Jurkat, Clone E6-1 (cell line): ENCODE results near the gene TRMT13.
"Not testable (repeated sequence)": the region's sequence is repeated elsewhere in the genome, so short reads cannot be mapped to it uniquely, and the experiment has no call there.

Source experiments
- DNase-seq: peaks from one replicate; pipeline ENCODE4 v3.0.0-alpha.2; 2011; ENCODE audit warnings: low read depth, low spot score
- H3K4me3 ChIP-seq: 2 replicates; pipeline ENCODE4 v1.5.1; 2011; ENCODE audit warnings: mild to moderate bottlenecking, low read length, control low read depth, moderate library complexity

TRMT13 gene

DNA sequence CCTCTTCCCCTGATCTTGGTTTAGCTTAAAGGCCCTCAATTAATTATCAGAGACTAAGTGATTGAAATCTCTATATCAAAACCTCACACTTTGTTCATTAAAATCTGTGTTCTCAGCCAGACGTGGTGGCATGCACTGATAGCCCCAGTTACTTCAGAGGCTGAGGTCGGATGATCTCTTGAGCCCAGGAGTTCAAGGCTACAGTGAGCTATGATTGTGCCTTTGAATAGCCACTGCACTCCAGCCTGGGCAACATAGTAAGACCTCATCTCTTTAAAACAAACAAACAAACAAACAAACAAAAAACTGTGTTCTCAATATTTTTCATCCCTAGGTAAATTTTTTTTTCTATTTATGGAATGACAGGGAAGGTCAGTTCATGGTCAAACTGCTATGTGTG lies 18.7 kb downstream of the TRMT13 start:
- no peak overlapping the region for H3K4me3 ChIP-seq
- DNase-seq: no peak

DNA sequence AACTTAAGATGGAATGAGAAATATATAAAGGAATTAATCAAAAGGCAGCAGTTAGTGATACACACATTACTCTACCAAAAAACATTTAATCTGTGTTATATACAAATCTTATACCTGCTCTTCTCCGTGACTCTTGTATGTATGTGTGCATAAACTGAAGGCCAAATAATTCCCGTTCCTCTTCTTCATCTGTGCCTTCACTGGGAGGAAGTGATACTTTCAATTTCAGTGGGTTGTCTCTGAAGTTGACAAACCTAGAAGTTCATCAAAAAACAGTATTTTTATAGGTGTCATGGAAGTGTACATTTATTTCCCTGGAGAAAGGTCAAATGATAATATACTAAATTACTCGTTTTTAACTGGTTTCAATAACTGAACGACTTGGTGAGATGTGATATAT lies 19.3 kb downstream of the TRMT13 start:
- no peak for DNase-seq
- H3K4me3 ChIP-seq: no peak overlapping the region

DNA sequence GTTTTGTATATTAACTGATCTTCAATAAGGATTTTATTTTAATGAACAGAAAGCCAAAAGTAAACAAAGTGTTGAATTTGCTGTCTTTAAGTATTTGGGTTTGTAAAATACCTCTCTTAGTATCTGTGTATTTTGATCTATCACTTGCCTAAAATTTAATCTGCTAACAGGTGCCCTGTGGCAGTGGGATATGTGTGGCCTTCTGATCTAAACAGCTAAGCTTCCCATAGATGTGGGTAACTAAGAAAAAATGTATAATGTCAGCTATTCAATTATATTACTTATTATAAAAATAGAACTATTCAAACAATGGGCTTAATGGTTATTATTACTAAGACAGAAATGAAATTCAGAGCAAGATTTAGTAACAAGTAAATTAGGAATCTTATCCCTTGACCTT lies 29.9 kb downstream of the TRMT13 start:
- H3K4me3 ChIP-seq: no peak overlapping the region
- DNase-seq: no peak

DNA sequence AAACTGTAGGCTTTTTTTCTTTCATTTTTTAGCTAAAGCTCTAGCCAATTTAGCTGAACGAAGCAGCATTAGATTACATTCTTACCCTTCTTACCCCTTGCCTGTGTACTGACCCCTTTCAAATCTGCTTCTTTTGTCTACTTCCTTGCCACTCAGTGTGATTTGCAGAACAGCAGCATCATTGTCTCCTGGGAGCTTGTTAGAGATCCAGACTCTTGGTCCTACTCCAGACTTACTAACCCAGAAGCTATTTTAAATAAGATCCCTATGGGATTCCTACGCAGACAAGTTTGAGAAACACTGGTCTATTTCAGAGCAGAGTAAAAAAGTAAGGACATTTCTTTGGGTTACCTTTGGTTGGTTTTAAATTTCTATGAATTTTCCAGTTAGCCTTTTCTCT lies 31.3 kb downstream of the TRMT13 start:
- no peak overlapping the region for H3K4me3 ChIP-seq
- DNase-seq: no peak

DNA sequence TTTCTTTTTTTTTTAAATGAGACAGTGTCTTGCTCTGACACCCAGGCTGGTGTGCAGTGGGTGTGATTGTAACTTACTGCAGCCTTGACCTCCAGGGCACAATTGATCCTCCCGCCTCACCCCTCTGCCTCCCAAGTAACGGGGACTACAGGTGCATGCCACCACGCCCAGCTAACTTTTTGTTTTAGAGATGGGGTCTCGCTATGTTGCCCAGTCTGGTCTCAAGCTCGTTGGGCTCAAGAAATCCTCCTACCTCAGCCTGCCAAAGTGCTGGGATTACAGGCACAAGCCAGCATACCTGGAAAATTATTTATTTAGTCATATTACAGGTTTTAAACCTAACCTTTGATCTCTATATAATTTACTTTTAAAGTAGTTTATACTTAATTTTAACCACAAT lies 31.7 kb downstream of the TRMT13 start:
- DNase-seq: no peak
- H3K4me3 ChIP-seq: no peak overlapping the region

DNA sequence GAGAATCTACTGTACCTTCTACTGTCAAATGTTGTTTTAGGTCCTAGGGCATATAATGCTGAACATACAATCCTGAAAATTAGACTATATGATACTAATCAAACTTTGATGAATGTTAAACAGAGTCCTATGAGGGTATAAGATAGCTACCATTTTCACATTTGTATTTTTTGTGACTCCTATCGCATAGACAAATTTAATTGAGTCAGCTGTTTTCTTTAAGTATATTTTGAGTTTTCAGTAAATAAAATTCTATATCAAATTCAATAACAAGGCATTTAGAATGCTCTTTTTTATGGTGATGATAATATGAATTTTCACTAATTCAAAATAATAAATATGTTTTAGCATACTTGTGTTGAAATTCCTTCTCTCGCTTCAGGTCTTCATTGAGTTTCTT lies 35.1 kb downstream of the TRMT13 start:
- DNase-seq: no peak
- H3K4me3 ChIP-seq: no peak overlapping the region

DNA sequence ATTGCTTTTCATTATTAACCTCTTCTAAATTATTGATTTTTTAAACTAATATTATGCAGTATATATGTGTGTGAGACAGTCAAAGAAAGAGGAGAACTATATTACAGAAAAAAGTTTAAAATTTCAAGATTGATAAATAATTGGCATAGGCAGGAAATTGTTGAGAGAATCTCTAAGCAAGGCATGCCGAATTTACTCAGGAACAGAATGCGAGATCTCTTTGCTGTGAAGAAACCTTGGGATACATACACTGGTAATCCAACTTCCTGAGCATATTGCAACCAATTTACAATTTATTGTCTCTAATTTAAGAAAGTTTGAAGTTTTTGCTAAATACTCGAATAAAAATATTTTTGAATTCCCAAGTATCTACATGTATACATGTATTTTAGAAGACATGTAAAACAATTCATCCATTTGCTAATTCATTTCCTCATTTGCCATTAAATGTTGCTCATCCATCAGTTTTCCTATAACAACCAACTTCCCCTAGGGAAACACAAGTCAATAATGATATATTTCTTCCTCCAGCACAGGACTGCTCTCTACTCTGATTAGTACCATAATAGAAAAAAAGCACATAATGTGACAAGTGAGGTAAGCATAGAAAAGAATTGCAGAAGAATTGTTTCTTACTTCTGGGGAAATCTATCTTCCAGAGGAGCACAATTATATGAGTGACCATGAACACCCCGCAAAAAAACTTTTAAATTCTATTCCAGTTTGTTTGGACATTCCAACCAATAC lies 44.5 kb downstream of the TRMT13 start:
- H3K4me3 ChIP-seq: no peak overlapping the region
- no peak for DNase-seq

DNA sequence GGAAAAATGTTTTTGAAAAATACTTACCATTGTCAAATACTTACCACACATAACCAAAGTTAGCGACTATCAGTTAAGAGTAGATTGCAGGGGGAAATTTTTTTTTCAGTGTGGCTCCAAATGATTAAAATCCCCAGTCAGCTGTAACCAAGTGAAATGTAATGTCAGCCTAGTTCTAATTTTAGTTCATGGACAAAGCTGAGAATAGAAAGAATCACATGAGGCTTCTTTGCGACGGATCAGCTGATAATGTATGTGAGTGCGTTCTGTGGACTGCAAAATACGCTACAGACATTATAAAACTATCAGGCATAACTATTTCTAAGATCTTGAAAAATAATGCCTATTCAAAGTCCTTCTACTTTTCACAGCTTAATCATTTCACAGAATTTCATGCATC lies 45.1 kb downstream of the TRMT13 start, which contains the start of gene LRRC39:
LRRC39 (minus strand) TSS at position 166 of the 400 bp plus-strand sequence. CDS start 9,740 bp downstream, outside the sequence.
- H3K4me3 ChIP-seq: no peak within 1 kb of the TSS
- DNase-seq: no peak

DNA sequence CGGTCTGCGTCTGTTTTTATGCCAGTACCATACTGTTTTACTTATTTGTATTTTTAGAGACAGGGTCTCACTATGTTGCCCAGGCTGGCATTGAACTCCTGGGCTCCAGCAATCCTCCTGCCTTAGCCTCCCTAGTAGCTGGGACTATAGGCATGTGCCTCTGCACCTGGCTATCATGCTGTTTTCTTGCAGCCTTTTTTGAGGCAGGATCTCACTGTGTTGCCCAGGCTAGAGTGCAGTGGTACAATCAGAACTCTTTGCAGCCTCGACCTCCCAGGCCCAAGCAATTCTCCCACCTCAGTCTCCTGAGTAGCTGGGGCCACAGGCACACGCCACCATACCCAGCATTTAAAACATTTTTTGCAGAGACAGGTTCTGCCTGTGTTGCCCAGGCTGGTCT lies 50.4 kb downstream of the TRMT13 start:
- H3K4me3 ChIP-seq: no peak overlapping the region
- DNase-seq: no peak

DNA sequence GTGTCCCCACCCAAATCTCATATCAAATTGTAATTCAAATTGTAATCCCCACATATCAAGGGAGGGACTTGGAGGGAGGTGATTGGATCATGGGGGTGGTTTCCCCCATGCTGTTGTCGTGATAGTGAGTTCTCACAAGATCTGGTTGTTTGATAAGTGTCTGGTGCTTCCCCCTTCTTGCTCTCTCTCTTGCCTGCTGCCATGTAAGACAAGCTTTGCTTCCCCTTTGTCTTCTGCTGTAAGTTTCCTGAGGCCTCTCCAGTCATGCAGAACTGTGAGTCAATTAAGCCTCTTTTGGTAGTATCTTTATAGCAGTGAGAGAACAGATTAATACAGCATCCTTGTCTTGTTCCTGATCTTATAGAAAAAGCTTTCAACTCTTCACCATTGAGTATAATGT lies 51.6 kb downstream of the TRMT13 start:
- no peak for DNase-seq
- H3K4me3 ChIP-seq: no peak overlapping the region

DNA sequence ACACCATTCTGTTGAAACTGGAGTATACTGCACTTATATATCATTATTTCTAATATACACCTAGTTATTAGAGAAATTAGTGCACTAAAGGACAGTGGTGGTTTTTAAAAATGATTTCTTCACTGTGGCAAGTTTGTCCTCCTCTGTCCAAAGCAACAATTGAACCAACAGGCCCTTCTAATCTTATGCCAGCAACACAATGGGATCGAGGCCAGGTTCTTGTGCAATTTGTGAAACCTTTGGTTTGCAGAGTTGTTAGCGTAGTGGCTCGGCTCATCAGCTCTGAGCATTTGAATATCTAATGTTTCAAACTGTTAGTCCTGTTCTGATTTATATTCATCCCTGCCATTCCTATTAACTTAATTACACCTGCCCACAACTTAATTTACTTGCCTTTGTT lies 54.9 kb downstream of the TRMT13 start:
- DNase-seq: no peak
- H3K4me3 ChIP-seq: no peak overlapping the region

DNA sequence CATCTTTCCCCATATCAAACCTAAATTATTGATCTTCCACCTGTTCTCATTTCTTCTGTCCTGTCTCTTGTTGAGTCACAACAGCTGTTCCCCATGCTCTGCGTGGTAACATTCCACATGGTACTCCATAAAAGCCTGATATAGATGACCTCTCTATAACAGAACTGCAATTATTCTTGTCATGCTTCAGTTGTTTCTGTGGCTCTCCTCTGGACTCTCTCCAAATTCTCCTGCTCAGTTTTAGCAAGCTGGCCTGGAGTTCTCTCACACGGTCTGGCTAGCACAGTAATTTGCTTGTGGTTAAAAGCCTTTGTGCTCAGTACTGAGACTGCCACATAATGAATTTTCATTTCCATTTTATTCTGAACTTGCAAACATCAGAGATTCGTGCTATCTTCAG lies 55.7 kb downstream of the TRMT13 start:
- DNase-seq: no peak

DNA sequence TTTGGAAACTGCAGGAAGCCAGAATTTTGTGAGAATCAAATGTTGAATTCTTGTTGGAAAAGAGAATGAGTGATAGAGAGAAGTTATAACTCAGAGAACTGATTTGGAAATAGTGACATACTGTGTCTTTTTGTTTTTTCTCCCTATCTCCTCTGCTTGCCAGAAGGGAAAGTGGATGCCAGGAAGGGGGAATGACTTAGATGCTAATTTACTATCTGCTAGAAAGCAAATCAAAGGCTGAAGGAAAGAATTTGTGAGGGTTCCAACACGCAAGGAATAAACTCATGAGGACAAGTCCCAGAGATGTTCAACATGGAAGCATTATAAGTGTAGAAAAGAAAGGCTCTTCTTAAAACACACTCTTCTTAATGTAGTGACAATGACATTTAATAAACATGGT lies 65.6 kb downstream of the TRMT13 start:
- DNase-seq: no peak

More for the DNA sequence above, 55.7 kb downstream of the TRMT13 start:
- no peak overlapping the region for H3K4me3 ChIP-seq

DNA sequence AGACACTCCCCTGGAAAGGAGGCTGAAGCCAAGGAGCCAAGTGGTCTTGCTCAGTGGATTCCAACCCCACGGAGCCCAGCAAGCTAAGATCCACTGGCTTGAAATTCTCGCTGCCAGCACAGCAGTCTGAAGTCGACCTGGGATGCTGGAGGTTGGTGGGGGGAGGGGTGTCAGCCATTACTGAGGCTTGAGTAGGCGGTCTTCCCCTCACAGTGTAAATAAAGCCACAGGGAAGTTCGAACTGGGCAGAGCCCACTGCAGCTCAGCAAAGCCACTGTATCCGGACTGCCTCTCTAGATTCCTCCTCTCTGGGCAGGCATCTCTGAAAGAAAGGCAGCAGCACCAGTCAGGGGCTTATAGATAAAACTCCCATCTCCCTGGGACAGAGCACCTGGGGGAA lies 67.1 kb downstream of the TRMT13 start:
- not testable (repeated sequence) for DNase-seq, H3K4me3 ChIP-seq

More for the DNA sequence above, 65.6 kb downstream of the TRMT13 start:
- H3K4me3 ChIP-seq: no peak overlapping the region
